SU-DHL-6 (cell line): ENCODE measurements around the gene ZNF70.

Experiments used
- CTCF ChIP-seq: fragments of 200-600 bp; sonication (generic); IDR thresholded peaks from one replicate; pipeline ENCODE4 v1.5.1; 2017; ENCODE audit warnings: antibody characterized with exemption, mild to moderate bottlenecking, low read length, moderate library complexity; ENCODE audit not compliant: insufficient read depth, poor library complexity, severe bottlenecking
- EZH2phosphoT487 ChIP-seq: fragments of 200-600 bp; sonication (generic), shearing (Covaris generic); conservative IDR thresholded peaks from 2 replicates; pipeline ENCODE4 v1.6.1; 2018; ENCODE audit warnings: mild to moderate bottlenecking, antibody characterized with exemption, low read length, moderate library complexity, mixed read lengths

- TF ChIP-seq CTCF (no peak), EZH2phosphoT487 (no peak)
These were observed 52.2 kb downstream of the ZNF70 start for GRCh38 chr22:23698673-23699235.
